Stimulated activated CD4-positive, alpha-beta T cell treated with anti-CD3 and anti-CD28 coated beads, Interleukin-4, amount 100 ng/mL, for 1 hour (primary cell): Measurements from ENCODE around the gene SEPTIN5.

ENCODE experiments used
- DNase-seq: peaks from one replicate; pipeline ENCODE4 v3.0.0-alpha.2; 2020

Gene SEPTIN5

GRCh38 chr22:19735665-19736510 is 21.6 kb downstream of the SEPTIN5 start:
- DNase-seq = no peak

- DNase-seq = no peak
Measured at GRCh38 chr22:19737846-19738663, 23.8 kb downstream of the SEPTIN5 start.

DNA sequence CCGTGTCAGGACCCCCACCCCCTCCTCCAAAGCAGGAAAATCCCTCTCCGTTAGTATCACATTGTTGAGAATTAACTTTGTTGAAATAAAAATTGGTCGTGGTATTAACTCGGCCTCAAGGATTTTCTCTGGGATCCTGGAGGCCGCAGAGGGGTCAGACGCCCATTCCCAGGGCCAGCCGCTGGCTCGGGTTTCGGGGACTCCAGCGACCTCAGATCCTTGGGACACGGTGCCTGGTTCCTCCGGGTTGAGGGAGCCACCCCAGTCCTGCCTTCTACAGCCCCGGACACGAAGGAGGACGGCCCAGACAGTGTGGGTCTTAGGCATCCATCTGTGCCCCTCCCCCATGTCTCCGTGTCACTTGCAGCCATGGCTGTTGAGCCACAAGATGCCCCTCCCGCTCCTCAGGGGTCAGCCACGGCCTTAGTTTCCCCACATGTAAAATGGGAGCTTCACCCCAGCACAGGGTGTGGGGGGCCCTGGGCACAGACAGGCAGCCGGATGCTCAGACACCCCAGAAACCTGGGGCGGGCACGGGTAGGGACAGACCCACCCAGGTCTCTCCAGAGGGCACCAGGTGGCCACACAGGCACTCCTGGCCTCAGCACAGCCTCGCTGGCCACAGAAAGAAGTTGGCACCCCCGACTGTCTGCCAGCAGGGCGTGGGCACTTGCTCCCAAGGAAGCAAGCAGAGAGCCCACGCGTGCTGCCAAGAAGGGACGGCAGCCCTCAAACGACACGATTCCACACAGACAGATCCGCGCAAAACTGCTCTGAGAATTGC is 24.6 kb downstream of the SEPTIN5 start:
- DNase-seq = no peak

DNA sequence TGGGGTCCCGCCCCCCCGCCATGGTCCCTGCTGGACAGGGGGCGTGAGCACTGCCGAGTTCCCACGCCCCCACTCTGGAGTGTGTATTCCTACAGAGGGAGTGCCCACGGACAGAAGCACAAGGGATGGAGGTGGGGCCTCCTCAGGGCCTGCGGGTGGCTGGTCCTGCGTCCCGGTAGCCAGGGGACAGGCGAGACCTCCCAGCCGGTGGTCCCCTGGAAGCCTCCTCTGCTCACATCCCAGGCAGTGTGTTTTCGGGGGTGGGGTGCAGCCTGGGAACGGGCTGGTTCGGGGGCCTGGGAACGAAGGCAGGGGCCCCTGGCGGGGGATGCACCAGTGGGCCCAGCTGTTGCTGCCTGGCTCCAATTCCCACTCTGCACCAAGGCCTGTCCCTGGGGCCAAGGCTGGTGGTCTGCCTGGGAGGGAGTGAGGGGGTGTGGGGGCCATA is 25.2 kb downstream of the SEPTIN5 start:
- DNase-seq = no peak

GRCh38 chr22:19739911-19740449 is 25.7 kb downstream of the SEPTIN5 start:
- no peak for DNase-seq

DNA sequence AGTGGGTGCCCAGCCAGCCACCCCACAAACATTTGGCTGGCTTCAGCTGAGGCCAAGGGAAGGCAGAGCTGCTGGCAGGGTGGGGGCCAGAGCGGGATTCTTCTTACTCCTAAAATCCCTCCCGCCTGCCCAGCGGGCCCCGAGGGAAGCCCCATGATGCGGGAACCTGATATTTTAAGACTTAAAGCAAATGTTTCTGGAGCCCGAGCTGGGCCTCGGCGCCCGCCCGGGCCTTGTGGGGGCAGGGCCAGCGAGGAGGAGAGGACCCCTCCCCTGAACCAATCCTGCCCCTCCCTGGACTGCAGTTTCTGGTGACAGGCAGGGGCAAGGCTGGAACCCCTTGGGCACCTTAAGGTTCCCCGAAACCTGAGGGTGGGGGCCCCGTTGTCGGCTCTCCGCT is 26.3 kb downstream of the SEPTIN5 start:
- no peak for DNase-seq

- DNase-seq = no peak
Measured at GRCh38 chr22:19741053-19741452, 26.8 kb downstream of the SEPTIN5 start.

DNA sequence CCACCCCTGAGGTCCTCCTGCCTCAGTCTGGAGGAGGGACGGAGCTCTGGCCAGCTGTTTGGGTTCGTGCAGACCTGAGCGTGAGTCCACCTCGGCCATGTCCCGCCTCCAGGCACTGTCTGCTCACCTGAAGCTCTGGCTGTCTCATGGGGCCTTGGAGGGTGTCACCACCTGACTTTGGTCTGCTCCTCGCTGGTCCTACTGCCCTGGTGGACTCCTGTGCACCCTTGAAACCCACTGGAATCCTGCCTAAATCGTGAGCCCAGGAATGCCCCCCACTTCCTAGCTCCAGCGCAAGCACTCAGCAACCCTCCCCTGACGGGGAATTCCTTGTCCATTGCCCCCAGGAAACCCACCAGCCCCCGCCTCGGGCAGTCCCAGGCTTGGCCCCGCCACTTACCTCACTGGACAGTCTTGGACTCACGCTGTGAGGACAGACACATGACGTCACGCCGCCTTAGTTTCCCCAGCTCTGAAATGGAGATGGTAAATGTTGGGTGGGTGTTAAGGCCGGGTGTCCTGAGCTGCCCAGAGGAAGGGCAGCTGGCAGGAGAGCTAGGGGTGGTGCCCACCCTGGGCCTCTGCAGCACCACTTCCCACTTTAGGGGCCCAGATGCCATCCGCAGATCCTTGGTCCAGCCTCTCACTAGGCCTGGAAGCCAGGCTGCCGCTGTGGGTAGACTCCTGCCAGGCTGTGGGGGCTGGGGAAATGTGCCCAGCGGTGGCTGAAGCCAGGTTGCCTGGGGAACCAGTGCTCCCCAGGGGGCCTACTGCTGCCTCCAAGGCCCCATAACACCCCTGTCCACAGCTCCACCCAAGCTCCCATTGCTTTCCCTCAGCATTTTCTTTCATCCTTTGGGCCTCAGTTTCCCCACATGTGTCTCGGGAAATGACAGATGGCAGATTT is 28.1 kb downstream of the SEPTIN5 start:
- DNase-seq = no peak

- DNase-seq = no peak
Measured at GRCh38 chr22:19743081-19743480, 28.8 kb downstream of the SEPTIN5 start.

DNA sequence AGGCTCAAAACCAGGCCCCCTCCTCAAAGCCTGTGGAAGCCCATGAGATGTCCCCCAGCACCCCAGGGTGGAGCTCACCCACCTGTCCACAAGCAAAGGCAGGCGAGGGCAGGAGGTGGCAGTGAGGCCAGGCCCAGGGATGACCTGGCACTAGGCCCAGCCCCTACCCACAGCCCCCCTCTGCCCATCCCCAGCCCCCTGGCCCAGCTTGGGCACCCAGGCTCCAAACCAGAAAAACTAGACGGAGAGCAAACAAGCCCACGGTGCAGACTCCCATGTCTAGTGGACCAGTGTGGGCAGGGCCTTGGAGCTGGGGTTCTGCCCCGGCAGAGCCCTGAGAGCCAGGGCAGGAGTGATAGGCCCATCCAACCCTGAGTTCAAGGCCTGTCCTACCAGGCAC is 29.3 kb downstream of the SEPTIN5 start:
- no peak for DNase-seq

DNA sequence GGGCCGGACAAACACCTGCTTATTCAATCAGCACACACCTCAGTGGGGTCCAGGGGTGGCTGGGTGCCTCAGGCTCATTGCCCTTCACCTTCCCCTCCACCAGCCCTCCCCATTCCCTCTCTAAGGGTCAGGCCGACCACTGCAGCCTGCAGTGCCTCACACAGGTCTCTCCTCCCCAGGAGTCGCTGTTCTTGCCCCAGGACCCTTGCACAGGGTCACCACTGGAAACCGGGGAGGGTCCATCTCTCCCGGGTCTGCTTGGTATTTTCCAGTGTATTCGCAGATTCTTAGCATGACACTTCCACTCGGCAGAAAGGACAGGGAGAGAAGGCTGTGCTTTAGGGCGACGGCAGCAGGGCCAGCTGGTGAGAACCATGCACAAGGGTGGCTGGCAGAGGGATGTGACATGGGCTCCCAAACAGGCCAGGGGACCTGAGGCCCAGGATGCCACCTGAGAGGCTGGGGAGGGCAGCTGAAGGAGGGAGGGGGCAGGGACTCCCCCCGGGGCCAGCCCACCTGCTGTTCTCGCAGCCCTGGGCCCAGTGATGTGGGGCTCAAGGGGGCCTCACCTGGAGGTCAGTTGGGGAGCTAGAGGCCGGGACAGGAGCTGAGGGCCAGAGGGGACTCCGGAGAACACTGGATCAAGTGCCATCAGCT is 30.2 kb downstream of the SEPTIN5 start:
- no peak for DNase-seq

GRCh38 chr22:19745155-19746101 is 31.1 kb downstream of the SEPTIN5 start:
- no peak for DNase-seq

GRCh38 chr22:19746726-19747125 is 32.4 kb downstream of the SEPTIN5 start:
- no peak for DNase-seq

GRCh38 chr22:19747551-19747950 is 33.2 kb downstream of the SEPTIN5 start:
- no peak for DNase-seq

DNA sequence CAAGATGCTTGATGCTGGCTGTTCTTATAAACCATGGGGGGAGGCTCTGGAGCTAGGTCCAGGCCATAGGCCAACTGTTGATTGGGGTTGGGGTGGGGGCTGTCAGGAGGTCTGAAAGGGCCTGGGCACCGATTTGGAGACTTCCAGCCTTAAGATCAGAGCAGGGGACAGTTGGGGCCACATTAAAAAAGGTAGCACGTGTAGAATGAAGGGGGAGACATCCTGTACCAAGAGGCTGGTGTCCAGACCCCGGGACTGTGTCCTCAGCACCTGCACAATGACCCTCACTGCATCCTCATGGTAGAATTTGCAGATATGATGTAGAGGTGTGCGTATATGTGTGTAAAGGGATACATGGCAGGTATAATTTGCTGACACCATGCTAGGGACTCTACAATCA is 33.8 kb downstream of the SEPTIN5 start:
- no peak for DNase-seq

- DNase-seq = no peak
Measured at GRCh38 chr22:19748991-19749664, 34.8 kb downstream of the SEPTIN5 start.

DNA sequence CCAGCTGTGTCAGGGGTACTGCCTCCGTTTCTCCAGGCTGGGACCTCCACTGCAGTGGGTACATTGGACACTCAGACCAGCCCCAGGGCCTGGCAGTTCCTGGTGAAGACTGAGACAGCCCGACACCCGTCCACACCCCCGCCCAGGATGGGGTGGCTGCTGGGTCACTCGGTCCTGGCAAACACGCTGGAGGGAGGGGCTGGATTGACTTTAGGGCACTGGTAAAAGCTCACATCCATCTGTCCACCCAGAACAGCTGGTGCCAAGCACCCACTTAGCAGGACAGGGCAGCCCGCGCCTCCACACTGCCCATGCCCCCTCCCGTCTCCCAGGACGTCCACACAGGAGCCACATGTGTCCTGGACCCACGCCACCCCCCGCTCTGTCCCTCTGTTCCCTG is 35.6 kb downstream of the SEPTIN5 start:
- DNase-seq = no peak

- DNase-seq = no peak
Measured at GRCh38 chr22:19750507-19751490, 36.5 kb downstream of the SEPTIN5 start.
